ENCODE results near the gene PLXNB2. TPM values are rescaled to one million over a fixed set of nuclear protein-coding genes. Genes with fewer than 3 reads are reported as not detected.
A peak's percentile ranks its signal among the peaks of the same experiment; 100 is the strongest.

The PLXNB2 gene
- total RNA-seq, 1 experiment from 2014 or later: 236 TPM

DNA sequence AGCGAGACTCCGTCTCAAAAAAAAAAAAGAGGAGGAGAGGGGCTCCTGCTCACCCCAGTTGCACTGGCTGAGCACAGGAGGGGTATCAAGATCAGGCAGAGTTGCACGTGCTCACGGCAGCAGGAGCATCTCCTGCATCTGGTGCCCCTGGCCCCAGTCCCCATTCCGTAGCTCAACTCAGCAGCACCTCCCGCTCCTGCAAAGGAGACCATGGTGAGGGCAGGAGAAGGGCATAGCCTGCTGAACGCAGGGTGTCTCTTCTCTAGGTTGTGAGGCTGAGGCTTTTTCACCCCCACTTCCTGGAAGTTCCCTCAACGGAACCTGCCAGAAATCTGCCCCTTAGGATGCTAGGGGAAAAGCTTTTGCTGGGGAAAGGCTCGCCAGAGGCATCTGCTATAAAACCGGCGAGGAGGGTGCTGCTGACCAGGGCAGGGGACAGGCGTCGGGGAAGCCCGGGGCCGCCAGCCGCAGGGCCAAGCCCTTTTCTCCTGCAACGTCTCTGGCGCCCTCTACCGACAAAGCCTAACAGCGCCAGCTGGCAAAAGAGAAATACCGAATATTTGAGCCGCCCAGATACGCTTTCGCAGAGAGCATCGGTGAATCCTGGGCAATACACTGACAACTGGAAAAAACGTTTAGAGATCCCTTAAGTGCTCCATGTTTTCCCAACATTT lies 34.7 kb upstream of the PLXNB2 start:
- TF ChIP-seq POLR2A (IDR thresholded peaks at IDR 0.05; ENCODE audit: borderline replicate concordance, extremely low read depth, insufficient read depth, insufficient read length): no peak
- TF ChIP-seq RAD21 (IDR thresholded peaks at IDR 0.05; ENCODE audit: low read depth): peak; percentile 96
- 0 out of 2 replicates have a peak, but pooled peaks have one; percentile 11 for TF ChIP-seq CBX3 (IDR thresholded peaks at IDR 0.05; ENCODE audit: low read depth)
- TF ChIP-seq, protein P1, sequence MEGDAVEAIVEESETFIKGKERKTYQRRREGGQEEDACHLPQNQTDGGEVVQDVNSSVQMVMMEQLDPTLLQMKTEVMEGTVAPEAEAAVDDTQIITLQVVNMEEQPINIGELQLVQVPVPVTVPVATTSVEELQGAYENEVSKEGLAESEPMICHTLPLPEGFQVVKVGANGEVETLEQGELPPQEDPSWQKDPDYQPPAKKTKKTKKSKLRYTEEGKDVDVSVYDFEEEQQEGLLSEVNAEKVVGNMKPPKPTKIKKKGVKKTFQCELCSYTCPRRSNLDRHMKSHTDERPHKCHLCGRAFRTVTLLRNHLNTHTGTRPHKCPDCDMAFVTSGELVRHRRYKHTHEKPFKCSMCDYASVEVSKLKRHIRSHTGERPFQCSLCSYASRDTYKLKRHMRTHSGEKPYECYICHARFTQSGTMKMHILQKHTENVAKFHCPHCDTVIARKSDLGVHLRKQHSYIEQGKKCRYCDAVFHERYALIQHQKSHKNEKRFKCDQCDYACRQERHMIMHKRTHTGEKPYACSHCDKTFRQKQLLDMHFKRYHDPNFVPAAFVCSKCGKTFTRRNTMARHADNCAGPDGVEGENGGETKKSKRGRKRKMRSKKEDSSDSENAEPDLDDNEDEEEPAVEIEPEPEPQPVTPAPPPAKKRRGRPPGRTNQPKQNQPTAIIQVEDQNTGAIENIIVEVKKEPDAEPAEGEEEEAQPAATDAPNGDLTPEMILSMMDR (IDR thresholded peaks at IDR 0.05 in 2 of 3, conservative IDR thresholded peaks at IDR 0.05 in 1 of 3; ENCODE audit: borderline replicate concordance in 1 of 3, insufficient read depth in 1 of 3, low read depth in 2 of 3, low read length in 2 of 3): peak; percentile 94 to 97 (median 95)
- ATAC-seq: peak; percentile 78
- Histone ChIP-seq H3K4me1 (ENCODE audit: control insufficient read depth in 1 of 2, insufficient read depth in 2 of 2, low read length in 2 of 2) (peaks cover 4 to 12% of the 10 kb centered on the region in 2 experiments), H3K36me3 (ENCODE audit: control insufficient read depth in 1 of 2, insufficient read depth in 2 of 2, low read length in 2 of 2) (no peaks in the 10 kb centered on the region; a peak in 1 of 4 replicates), H3K27me3 (ENCODE audit: insufficient read depth, low read length) (no peaks in the 10 kb centered on the region), H3K79me2 (ENCODE audit: insufficient read depth, low read length) (peaks cover 16% of the 10 kb centered on the region), H3K4me3 (replicated peaks in 1 of 2; ENCODE audit: low read depth in 1 of 2, low read length in 2 of 2) (peak overlapping the region; percentile 57 to 73), H4K20me1 (ENCODE audit: insufficient read depth) (no peaks in the 10 kb centered on the region), H2AFZ (ENCODE audit: low read depth, low read length, poor library complexity, severe bottlenecking) (no peak overlapping the region), H3K9me2 (ENCODE audit: insufficient read depth) (no peaks in the 10 kb centered on the region), H3K9ac (ENCODE audit: low read length) (peak overlapping the region; percentile 90), H3K9me3 (ENCODE audit: control insufficient read depth in 1 of 2, insufficient read depth in 1 of 2, low read depth in 1 of 2, low read length in 2 of 2) (peaks cover 0 to 20% of the 10 kb centered on the region in 2 experiments; a peak in 1 of 4 replicates), H3K27ac (ENCODE audit: low read depth, low read length) (peak overlapping the region; percentile 87), H3K4me2 (ENCODE audit: low read length) (peak overlapping the region; percentile 93)
- RAD21 ChIA-PET (ENCODE audit: low non-redundant PET in 1 of 2, low total read pairs in 2 of 2, uncharacterized antibody in 2 of 2, unreplicated experiment in 2 of 2): interaction anchor here (1.1 to 1.4 kb wide), 2 partner anchors 79 to 89 kb away, joined by 4 to 5 read pairs; no protein-coding TSS in a partner anchor
- CTCF ChIA-PET: interaction anchor here (0.7 to 2.7 kb wide), 8 partner anchors 11 to 91 kb away, joined by 3 to 17 read pairs (median 4); partner anchors contain the start of gene HDAC10
- POLR2A ChIA-PET: no interaction called here
- BruUV-seq (replicated peaks): no TSS peak
- DNase-seq (ENCODE audit: low read depth, low spot score): peak; percentile 70
- intact Hi-C loops (cut with micrococcal nuclease): loop anchor here (1.0 kb wide), 3 partner anchors 68 to 101 kb away; no protein-coding TSS in a partner anchor
